B cell (primary cell): ENCODE data around the gene SMIM7. TPM values are rescaled to one million over a fixed set of nuclear protein-coding genes. Genes with fewer than 3 reads are reported as not detected.
A peak's percentile ranks its signal among the peaks of the same experiment; 100 is the strongest.

ENCODE experiments used
- ATAC-seq: fragments of 200-7000 bp; cut with Tn5 transposase; one replicate; pipeline ENCODE4 v1.10.0; 2021; ENCODE audit warnings: low read depth, mild to moderate bottlenecking, moderate number of reproducible peaks, moderate library complexity
- CTCF ChIA-PET: fragments of 350-600 bp; sonication (Branson Sonifier 250); formaldehyde crosslinking; loops from one replicate; lab custom pipeline; 2021; ENCODE audit warnings: antibody characterized with exemption, inconsistent platforms; lab: Charles Lee
- POLR2A ChIA-PET: fragments of 350-600 bp; sonication (Branson Sonifier 250); formaldehyde crosslinking; loops from one replicate; lab custom pipeline; 2021; ENCODE audit warnings: antibody characterized with exemption; lab: Charles Lee
- DNase-seq: peaks from one replicate; pipeline ENCODE4 v3.0.0; 2013
- H2AFZ ChIP-seq: 2 replicates; pipeline ENCODE4 v1.6.1; 2012; ENCODE audit warnings: mild to moderate bottlenecking, low read depth, low read length; ENCODE audit not compliant: insufficient read depth, poor library complexity, severe bottlenecking
- H3K27ac ChIP-seq, 2 donors: 1 replicate in 1 of 2; 2 replicates in 1 of 2; pipeline ENCODE4 v1.5.1; 2012 to 2013; ENCODE audit warnings: low read length in 2 of 2, mild to moderate bottlenecking in 2 of 2, moderate library complexity in 1 of 2
- H3K27me3 ChIP-seq, 4 experiments: fragments of 200-600 bp in 1 of 4; sonication (generic) in 1 of 4; replicated peaks in 1 of 4; 1 replicate in 2 of 4; 2 replicates in 2 of 4; pipeline versions ENCODE4 v1.6.1 to v1.7.0; 2013 to 2016; ENCODE audit warnings: low read length in 3 of 4, mild to moderate bottlenecking in 2 of 4, mixed read lengths in 1 of 4, moderate library complexity in 1 of 4; ENCODE audit not compliant: insufficient read depth in 4 of 4, control insufficient read depth in 3 of 4; ENCODE audit errors: control extremely low read depth in 1 of 4
- H3K36me3 ChIP-seq, 2 experiments: replicated peaks in 1 of 2; 1 replicate in 1 of 2; 2 replicates in 1 of 2; pipeline versions ENCODE4 v1.6.1 to v1.7.1; 2013; ENCODE audit warnings: low read length in 1 of 2; ENCODE audit not compliant: insufficient read depth in 2 of 2, control insufficient read depth in 1 of 2; ENCODE audit errors: control extremely low read depth in 1 of 2, extremely low read depth in 1 of 2
- H3K4me1 ChIP-seq, 2 donors: fragments of 200-600 bp in 1 of 2; sonication (generic) in 1 of 2; 1 replicate in 1 of 2; 2 replicates in 1 of 2; pipeline versions ENCODE4 v1.5.1 to v1.6.1; 2013 to 2017; ENCODE audit warnings: low read length in 2 of 2; ENCODE audit not compliant: control insufficient read depth in 2 of 2, insufficient read depth in 2 of 2
- H3K4me2 ChIP-seq: replicated peaks from 2 replicates; pipeline ENCODE3; 2012; ENCODE audit warnings: mild to moderate bottlenecking, low read depth, low read length; ENCODE audit not compliant: poor library complexity, severe bottlenecking
- H3K4me3 ChIP-seq, 5 experiments: fragments of 200-600 bp in 1 of 5; sonication (generic) in 1 of 5; 1 replicate in 3 of 5; 2 replicates in 2 of 5; pipeline versions ENCODE4 v1.5.1 to v1.7.0; 2011 to 2016; ENCODE audit warnings: low read length in 4 of 5, mild to moderate bottlenecking in 4 of 5, low read depth in 2 of 5, control low read depth in 1 of 5, moderate library complexity in 1 of 5; ENCODE audit not compliant: insufficient read depth in 1 of 5; ENCODE audit errors: control extremely low read depth in 1 of 5, extremely low read depth in 1 of 5
- H3K79me2 ChIP-seq: fragments of 200-600 bp; sonication (generic); one replicate; pipeline ENCODE4 v1.6.0; 2016; ENCODE audit warnings: low read length; ENCODE audit not compliant: control insufficient read depth, insufficient read depth
- H3K9ac ChIP-seq: fragments of 200-600 bp; sonication (generic); 2 replicates; pipeline ENCODE4 v1.6.1; 2017; ENCODE audit warnings: mild to moderate bottlenecking, low read length, moderate library complexity
- H3K9me3 ChIP-seq, 3 donors: one replicate each; pipeline versions ENCODE4 v1.6.1 to v1.7.1; 2013; ENCODE audit warnings: low read length in 2 of 3; ENCODE audit not compliant: control insufficient read depth in 2 of 3, insufficient read depth in 1 of 3; ENCODE audit errors: control extremely low read depth in 1 of 3
- H4K20me1 ChIP-seq: 2 replicates; pipeline ENCODE4 v1.6.0; 2012; ENCODE audit warnings: mild to moderate bottlenecking, low read length; ENCODE audit not compliant: insufficient read depth, control insufficient read depth, poor library complexity, severe bottlenecking
- H3K27ac Mint-ChIP-seq: one replicate; pipeline ENCODE4 v1.8.0; 2021; ENCODE audit warnings: mixed read lengths
- H3K27me3 Mint-ChIP-seq: one replicate; pipeline ENCODE4 v1.8.0; 2021; ENCODE audit warnings: mixed read lengths
- H3K4me1 Mint-ChIP-seq: one replicate; pipeline ENCODE4 v1.8.0; 2021; ENCODE audit warnings: mixed read lengths
- H3K4me3 Mint-ChIP-seq: one replicate; pipeline ENCODE4 v1.8.0; 2021; ENCODE audit warnings: mixed read lengths
- H3K9me3 Mint-ChIP-seq: one replicate; pipeline ENCODE4 v1.8.0; 2022; ENCODE audit warnings: mixed read lengths; ENCODE audit not compliant: insufficient read depth
- CTCF ChIP-seq: fragments of 200-600 bp; IDR thresholded peaks from one replicate; pipeline ENCODE4 v1.8.0; 2022; ENCODE audit warnings: antibody characterized with exemption, mild to moderate bottlenecking
- EZH2 ChIP-seq: IDR thresholded peaks from 2 replicates; pipeline ENCODE4 v1.6.1; 2012; ENCODE audit warnings: borderline replicate concordance, low read depth, mild to moderate bottlenecking, moderate library complexity, low read length; ENCODE audit not compliant: insufficient read depth, poor library complexity, severe bottlenecking
- WGBS: methylation state at CpG from one replicate; pipeline ENCODE4 v1.1.5; 2013; ENCODE audit warnings: missing lambda C conversion rate; ENCODE audit not compliant: insufficient coverage; 5-methylcytosine and 5-hydroxymethylcytosine counted together
- intact Hi-C: fragments of 100-400 bp; cut with micrococcal nuclease; formaldehyde crosslinking; loops from one replicate; pipeline ENCODE4 v1.10.0; 2022
- polyA plus RNA-seq: library from polyadenylated mRNA; depleted of rRNA; stranded (reverse); fragments of >200 nt; gene quantifications from 2 replicates; pipeline ENCODE4 v1.2.3, GENCODE V29; 2012
- total RNA-seq, 2 donors: library from RNA; stranded (reverse); fragments of 120-200 nt in 1 of 2; gene quantifications; 1 replicate in 1 of 2; 2 replicates in 1 of 2; pipeline versions ENCODE4 v1.2.3 to v1.2.4, GENCODE V29; 2013 to 2022

SMIM7 gene
- total and polyA plus RNA-seq, 2 donors (not counting 1 experiment from before 2014, with no cell fraction given), result 54.7 to 133 TPM

GRCh38 chr19:16612636-16613035 lies 47.3 kb downstream of the SMIM7 start:
- POLR2A ChIA-PET, result interaction anchor here (2.0 kb wide), 1 partner anchor 26 kb away, joined by 7 read pairs; no protein-coding TSS in a partner anchor
- peaks cover 59 to 60% of the 10 kb centered on the region in 2 donors for H3K4me1 ChIP-seq

More at GRCh38 chr19:16612636-16613035, 47.3 kb downstream of the SMIM7 start:
- H3K9ac ChIP-seq, result no peak overlapping the region
- WGBS, result no CpG with 5 or more reads among the region's 3 CpGs
- H3K4me2 ChIP-seq, result no peak overlapping the region
- CTCF ChIA-PET, result interaction anchor here (0.9 to 1.4 kb wide), 4 partner anchors 12 to 38 kb away, joined by 3 to 7 read pairs (median 4); partner anchors contain the start of gene MED26
- no peaks in the 10 kb centered on the region for H3K27me3 Mint-ChIP-seq
- H3K36me3 ChIP-seq, result peaks cover 0 to 3% of the 10 kb centered on the region in 2 experiments
- intact Hi-C loops, result no loop called here
- no peak overlapping the region for H2AFZ ChIP-seq
- H3K27ac ChIP-seq, result no peak overlapping the region
- peak overlapping the region; percentile 53 for H3K27ac Mint-ChIP-seq
- TF ChIP-seq CTCF (no peak), EZH2 (no peak)
- H3K4me3 Mint-ChIP-seq, result no peak overlapping the region
- peaks cover 89% of the 10 kb centered on the region for H4K20me1 ChIP-seq
- peaks cover 85% of the 10 kb centered on the region for H3K4me1 Mint-ChIP-seq
- H3K9me3 ChIP-seq, result peaks cover 0 to 2% (median 0%) of the 10 kb centered on the region in 3 donors
- no peak for DNase-seq
- peaks cover 100% of the 10 kb centered on the region for H3K79me2 ChIP-seq
- H3K4me3 ChIP-seq, result no peak overlapping the region
- no peak for ATAC-seq
- H3K27me3 ChIP-seq, result no peaks in the 10 kb centered on the region
- no peaks in the 10 kb centered on the region for H3K9me3 Mint-ChIP-seq
